HCT116 (cell line): ENCODE measurements around the gene UGT1A6.
"Not testable (repeated sequence)": the region's sequence is repeated elsewhere in the genome, so short reads cannot be mapped to it uniquely, and the experiment has no call there.

Experiments used
- EGR1 ChIP-seq: IDR thresholded peaks from 2 replicates; pipeline ENCODE4 v1.6.1; 2012; ENCODE audit warnings: low read depth
- EZH2 ChIP-seq: fragments of 200-600 bp; sonication (generic); IDR thresholded peaks from 2 replicates; pipeline ENCODE4 v1.6.1; 2017; ENCODE audit warnings: antibody characterized with exemption, mixed run types
- EZH2phosphoT487 ChIP-seq: fragments of 200-600 bp; IDR thresholded peaks from 2 replicates; pipeline ENCODE4 v1.6.1; 2018; ENCODE audit warnings: antibody characterized with exemption, borderline replicate concordance
- POLR2A ChIP-seq: IDR thresholded peaks from 2 replicates; pipeline ENCODE4 v1.7.0; 2011; ENCODE audit warnings: borderline replicate concordance; ENCODE audit not compliant: insufficient read depth, insufficient read length; ENCODE audit errors: extremely low read depth
- POLR2AphosphoS5 ChIP-seq: IDR thresholded peaks from 2 replicates; pipeline ENCODE4 v1.6.1; 2011; ENCODE audit warnings: mild to moderate bottlenecking, low read depth, low read length, moderate library complexity
- TF ChIP-seq, protein P1 (sequence below), 3 experiments: fragments of 200-600 bp in 1 of 3; sonication (generic) in 1 of 3; IDR thresholded peaks in 2 of 3; conservative IDR thresholded peaks in 1 of 3; 2 replicates each; pipeline ENCODE4 v1.5.1; 2012 to 2017; ENCODE audit warnings: low read depth in 2 of 3, low read length in 2 of 3, antibody characterized with exemption in 1 of 3, borderline replicate concordance in 1 of 3, control low read depth in 1 of 3, mild to moderate bottlenecking in 1 of 3, mixed read lengths in 1 of 3, mixed run types in 1 of 3, moderate library complexity in 1 of 3; ENCODE audit not compliant: insufficient read depth in 1 of 3
- TF ChIP-seq, protein P2 (sequence below): IDR thresholded peaks from 2 replicates; pipeline ENCODE4 v1.6.1; 2012
- TF ChIP-seq, protein P3 (sequence below): IDR thresholded peaks from 2 replicates; pipeline ENCODE4 v1.6.1; 2012; ENCODE audit warnings: low read depth

DNA sequence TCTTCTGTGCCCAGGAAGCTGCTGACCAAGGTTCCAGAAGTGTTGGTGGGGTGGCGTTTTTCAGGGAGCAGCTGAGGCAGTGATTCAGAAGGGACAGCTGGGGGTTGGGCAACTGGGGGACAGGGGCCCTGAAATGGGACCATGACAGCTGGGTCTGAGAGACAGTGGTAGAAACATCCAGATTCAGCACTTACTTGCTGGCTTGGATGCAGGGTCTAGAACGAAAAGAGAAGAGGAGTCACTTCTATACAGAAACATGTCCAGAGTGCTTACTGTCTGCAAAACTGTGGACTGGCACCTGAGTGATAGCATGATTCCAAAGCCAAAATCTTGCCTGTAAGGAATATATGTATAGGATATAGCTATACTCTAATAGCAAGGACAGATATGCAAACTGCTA is 53.1 kb downstream of the UGT1A6 start:
- TF ChIP-seq, protein P1, sequence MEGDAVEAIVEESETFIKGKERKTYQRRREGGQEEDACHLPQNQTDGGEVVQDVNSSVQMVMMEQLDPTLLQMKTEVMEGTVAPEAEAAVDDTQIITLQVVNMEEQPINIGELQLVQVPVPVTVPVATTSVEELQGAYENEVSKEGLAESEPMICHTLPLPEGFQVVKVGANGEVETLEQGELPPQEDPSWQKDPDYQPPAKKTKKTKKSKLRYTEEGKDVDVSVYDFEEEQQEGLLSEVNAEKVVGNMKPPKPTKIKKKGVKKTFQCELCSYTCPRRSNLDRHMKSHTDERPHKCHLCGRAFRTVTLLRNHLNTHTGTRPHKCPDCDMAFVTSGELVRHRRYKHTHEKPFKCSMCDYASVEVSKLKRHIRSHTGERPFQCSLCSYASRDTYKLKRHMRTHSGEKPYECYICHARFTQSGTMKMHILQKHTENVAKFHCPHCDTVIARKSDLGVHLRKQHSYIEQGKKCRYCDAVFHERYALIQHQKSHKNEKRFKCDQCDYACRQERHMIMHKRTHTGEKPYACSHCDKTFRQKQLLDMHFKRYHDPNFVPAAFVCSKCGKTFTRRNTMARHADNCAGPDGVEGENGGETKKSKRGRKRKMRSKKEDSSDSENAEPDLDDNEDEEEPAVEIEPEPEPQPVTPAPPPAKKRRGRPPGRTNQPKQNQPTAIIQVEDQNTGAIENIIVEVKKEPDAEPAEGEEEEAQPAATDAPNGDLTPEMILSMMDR (IDR thresholded peaks at IDR 0.05 in 2 of 3, conservative IDR thresholded peaks at IDR 0.05 in 1 of 3; ENCODE audit: borderline replicate concordance in 1 of 3, insufficient read depth in 1 of 3, low read depth in 2 of 3, low read length in 2 of 3) = not testable (repeated sequence)
- TF ChIP-seq, protein P2, sequence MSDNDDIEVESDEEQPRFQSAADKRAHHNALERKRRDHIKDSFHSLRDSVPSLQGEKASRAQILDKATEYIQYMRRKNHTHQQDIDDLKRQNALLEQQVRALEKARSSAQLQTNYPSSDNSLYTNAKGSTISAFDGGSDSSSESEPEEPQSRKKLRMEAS = not testable (repeated sequence)
- TF ChIP-seq EZH2, POLR2AphosphoS5, EZH2phosphoT487, POLR2A, EGR1: not testable (repeated sequence)
- TF ChIP-seq, protein P3, sequence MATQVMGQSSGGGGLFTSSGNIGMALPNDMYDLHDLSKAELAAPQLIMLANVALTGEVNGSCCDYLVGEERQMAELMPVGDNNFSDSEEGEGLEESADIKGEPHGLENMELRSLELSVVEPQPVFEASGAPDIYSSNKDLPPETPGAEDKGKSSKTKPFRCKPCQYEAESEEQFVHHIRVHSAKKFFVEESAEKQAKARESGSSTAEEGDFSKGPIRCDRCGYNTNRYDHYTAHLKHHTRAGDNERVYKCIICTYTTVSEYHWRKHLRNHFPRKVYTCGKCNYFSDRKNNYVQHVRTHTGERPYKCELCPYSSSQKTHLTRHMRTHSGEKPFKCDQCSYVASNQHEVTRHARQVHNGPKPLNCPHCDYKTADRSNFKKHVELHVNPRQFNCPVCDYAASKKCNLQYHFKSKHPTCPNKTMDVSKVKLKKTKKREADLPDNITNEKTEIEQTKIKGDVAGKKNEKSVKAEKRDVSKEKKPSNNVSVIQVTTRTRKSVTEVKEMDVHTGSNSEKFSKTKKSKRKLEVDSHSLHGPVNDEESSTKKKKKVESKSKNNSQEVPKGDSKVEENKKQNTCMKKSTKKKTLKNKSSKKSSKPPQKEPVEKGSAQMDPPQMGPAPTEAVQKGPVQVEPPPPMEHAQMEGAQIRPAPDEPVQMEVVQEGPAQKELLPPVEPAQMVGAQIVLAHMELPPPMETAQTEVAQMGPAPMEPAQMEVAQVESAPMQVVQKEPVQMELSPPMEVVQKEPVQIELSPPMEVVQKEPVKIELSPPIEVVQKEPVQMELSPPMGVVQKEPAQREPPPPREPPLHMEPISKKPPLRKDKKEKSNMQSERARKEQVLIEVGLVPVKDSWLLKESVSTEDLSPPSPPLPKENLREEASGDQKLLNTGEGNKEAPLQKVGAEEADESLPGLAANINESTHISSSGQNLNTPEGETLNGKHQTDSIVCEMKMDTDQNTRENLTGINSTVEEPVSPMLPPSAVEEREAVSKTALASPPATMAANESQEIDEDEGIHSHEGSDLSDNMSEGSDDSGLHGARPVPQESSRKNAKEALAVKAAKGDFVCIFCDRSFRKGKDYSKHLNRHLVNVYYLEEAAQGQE = not testable (repeated sequence)
